ENCODE measurements around the gene NPIPB8. TPM values are rescaled to one million over a fixed set of nuclear protein-coding genes. Genes with fewer than 3 reads are reported as not detected.
"Not testable (repeated sequence)": the region's sequence is repeated elsewhere in the genome, so short reads cannot be mapped to it uniquely, and the experiment has no call there.

NPIPB8 gene
- total RNA-seq, 1 donor from 2014 or later = 0.26 TPM

DNA sequence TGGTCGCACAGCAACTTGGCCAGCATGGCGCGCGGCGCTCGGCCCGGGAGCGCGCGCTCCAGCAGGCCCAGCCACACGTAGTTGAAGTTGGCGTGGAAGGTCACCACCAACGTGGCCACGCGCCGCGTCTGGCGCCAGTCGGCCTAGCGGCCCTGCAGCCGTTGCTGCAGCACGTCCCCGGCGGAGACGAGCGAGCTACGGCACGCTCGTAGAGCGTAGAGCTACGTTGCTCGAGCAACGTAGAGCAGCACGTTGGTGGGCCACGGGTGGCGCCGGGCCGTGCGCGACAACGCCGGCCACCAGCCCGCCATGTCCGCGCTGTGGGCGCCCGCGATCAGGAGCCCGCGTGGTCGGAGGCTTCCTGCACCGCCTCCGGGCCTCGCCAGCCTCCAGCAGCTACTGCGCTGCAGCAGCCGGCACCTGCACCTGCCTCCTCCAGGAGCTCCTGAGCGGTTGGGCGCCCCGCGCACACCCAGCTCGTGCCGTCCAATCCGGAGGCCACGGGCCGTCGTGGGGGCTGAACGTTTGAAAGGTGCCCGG, 14.6 kb upstream of the NPIPB8 start:
- no peak for DNase-seq (ENCODE audit: low read depth in 2 of 2)

GRCh38 chr16:28630905-28631304, 7.0 kb upstream of the NPIPB8 start:
- not testable (repeated sequence) for DNase-seq (ENCODE audit: low read depth in 2 of 2)

GRCh38 chr16:28636093-28636823, 1.6 kb upstream of the NPIPB8 start:
- peak in 1 of 2 donors; percentile 32 for DNase-seq (ENCODE audit: low read depth in 2 of 2)

- not testable (repeated sequence) for DNase-seq (ENCODE audit: low read depth in 2 of 2)
Measured at GRCh38 chr16:28638359-28638758, 494 bp downstream of the NPIPB8 start.

- not testable (repeated sequence) for DNase-seq (ENCODE audit: low read depth in 2 of 2)
Measured at GRCh38 chr16:28639959-28640358, 2.1 kb downstream of the NPIPB8 start.

DNA sequence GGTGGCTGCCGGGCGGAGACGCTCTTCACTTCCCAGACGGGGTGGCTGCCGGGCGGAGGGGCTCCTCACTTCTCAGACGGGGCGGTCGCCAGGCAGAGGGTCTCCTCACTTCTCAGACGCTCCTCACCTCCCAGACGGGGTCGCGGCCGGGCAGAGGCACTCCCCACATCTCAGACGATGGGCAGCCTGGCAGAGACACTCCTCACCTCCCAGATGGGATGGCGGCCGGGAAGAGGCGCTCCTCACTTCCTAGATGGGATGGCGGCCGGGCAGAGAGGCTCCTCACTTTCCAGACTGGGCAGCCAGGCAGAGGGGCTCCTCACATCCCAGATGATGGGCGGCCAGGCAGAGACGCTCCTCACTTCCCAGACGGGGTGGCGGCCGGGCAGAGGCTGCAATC, 28.4 kb downstream of the NPIPB8 start:
- not testable (repeated sequence) for DNase-seq (ENCODE audit: low read depth in 2 of 2)

DNA sequence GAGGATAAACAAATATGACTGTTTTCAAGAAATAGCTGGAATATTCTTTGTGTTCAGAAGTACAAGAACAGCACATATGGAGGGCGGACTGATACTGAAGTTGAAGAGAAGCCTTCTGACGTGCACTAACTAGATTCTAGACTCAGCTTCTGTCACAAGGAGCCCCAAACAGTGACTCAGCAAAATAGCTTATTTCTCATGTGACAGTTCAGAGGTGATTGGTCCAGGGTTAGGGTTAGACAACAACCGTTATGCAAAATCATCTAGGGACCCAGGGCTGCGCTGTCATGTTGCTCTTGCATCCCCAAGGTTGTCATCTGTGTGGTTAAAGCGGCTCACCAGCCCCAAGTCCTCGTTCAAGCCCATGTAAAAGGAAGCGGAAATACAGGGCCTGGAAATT, 29.6 kb downstream of the NPIPB8 start:
- DNase-seq (ENCODE audit: low read depth in 2 of 2) = not testable (repeated sequence)

- DNase-seq (ENCODE audit: low read depth in 2 of 2) = not testable (repeated sequence)
Measured at GRCh38 chr16:28668199-28668598, 30.3 kb downstream of the NPIPB8 start.

GRCh38 chr16:28688327-28688952, 50.6 kb downstream of the NPIPB8 start:
- not testable (repeated sequence) for DNase-seq (ENCODE audit: low read depth in 2 of 2)

GRCh38 chr16:28689425-28689824, 51.6 kb downstream of the NPIPB8 start:
- not testable (repeated sequence) for DNase-seq (ENCODE audit: low read depth in 2 of 2)

DNA sequence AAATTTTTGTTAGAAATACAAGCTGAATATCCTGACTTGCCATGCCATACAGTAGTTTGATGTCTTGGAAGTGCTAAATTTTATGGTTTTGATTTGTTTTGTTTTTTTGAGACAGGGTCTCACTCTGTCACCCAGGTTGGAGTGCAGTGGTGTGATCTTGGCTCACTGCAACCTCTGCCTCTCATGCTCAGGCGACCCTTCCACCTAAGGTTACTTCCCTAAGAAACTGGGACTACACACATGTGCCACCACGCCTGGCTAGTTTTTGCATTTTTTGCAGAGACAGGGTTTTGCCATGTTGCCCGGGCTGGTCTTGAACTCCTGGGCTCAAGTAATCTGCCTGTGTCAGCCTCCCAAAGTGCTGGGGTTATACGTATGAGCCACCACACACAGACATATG, 53.9 kb downstream of the NPIPB8 start:
- not testable (repeated sequence) for DNase-seq (ENCODE audit: low read depth in 2 of 2)

DNA sequence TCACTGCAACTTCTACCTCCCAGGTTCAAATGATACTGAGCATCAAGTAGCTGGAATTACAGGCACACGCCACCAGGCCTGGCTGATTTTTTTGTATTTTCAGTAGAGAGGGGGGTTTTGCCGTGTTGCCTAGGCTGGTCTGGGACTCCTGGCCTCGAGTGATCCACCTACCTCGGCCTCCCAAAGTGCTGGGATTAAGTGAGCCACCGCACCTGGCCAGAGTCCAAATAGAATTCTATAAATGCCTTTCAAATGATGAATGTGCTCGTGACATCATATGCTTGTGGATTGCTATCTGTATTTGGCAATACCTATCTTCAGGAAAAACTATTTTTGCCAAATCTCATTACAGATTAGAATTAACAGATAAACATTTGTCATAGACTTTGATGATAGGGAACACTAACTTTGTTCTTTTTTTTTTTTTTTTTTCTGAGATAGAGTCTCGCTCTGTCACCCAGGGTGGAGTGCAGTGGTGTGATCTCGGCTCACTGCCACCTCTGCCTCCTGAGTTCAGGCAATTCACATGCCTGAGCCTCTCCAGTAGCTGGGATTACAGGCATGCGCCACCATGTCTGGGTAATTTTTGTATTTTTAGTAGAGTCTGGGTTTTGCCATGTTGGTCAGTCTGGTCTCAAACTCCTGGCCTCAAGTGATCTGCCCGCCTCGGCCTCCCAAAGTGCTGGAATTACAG, 55.5 kb downstream of the NPIPB8 start:
- not testable (repeated sequence) for DNase-seq (ENCODE audit: low read depth in 2 of 2)

DNA sequence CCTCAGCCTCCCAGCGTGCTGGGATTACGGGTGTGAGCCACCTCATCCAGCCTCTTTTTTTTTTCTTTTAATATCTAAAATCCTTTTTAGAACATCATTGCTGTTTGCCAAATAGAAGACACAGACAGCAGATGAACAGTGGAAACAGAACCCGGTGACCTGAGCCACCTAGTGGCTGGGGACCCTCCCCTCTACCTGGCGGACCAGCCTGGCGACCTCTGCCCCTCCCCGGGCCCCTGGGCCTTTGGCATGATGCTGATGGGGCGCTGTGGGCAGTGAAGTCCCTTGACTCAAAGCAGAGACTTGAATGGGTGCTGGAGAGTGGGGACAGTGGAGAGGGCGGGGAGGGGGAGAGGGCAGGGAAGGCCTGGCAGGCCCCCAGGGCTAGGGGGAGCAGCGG, 61.9 kb downstream of the NPIPB8 start:
- DNase-seq (ENCODE audit: low read depth in 2 of 2) = not testable (repeated sequence)

- not testable (repeated sequence) for DNase-seq (ENCODE audit: low read depth in 2 of 2)
Measured at GRCh38 chr16:28700349-28700748, 62.5 kb downstream of the NPIPB8 start.

DNA sequence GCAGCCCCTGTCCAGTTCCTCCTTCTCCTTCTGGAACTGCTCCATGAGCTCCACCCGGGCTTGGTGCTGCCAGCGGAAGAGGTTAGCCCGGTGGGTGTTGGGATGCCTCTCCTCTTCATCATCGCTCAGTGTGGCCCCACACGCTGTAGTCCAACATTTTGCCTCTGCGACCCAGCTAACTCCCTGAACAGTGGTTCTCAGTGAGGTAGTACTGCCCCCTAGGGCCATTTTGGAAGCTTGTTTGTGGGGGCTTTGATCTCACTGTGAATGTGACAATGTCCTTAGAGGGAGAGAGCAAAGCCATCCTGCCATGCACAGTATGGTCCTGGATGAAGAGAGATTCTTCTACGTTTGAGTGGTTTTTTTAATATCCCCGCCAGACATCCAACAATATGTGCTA, 63.5 kb downstream of the NPIPB8 start:
- not testable (repeated sequence) for DNase-seq (ENCODE audit: low read depth in 2 of 2)

DNA sequence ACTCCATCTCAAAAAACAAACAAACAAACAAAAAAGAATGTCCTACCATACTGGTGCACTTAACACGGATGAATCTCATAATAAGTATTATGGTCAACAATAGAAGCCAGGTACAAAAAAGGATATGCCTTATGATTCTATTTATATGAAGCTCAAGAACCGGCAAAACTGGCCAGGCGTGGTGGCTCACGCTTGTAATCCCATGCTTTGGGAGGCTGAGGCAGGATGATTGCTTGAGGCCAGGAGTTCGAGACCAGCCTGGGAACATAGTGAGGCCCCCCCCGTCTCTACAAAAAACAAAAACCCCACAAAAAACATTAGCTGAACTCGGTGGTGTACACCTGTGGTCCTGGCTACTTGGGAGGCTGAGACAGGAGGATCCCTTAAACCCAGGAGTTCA, 66.4 kb downstream of the NPIPB8 start:
- DNase-seq (ENCODE audit: low read depth in 2 of 2) = not testable (repeated sequence)

Other genes starting within 250 kb of the NPIPB8 start
- gene EIF3CL, start 234.2 kb upstream of the NPIPB8 start, total RNA-seq = 157 and 212 TPM in 2 replicates
- gene NPIPB7, start 165.7 kb upstream of the NPIPB8 start, total RNA-seq = not detected in 2 replicates
- gene CLN3, start 146.0 kb upstream of the NPIPB8 start, total RNA-seq = 13.1 and 18.8 TPM in 2 replicates
- gene APOBR, start 143.4 kb upstream of the NPIPB8 start, total RNA-seq = under 0.01 TPM in 1 of 2 replicates, not detected in the other
- not detected in 2 replicates for gene IL27, start 131.2 kb upstream of the NPIPB8 start, total RNA-seq
- gene NUPR1, start 99.1 kb upstream of the NPIPB8 start, total RNA-seq = 1.4 and 9.0 TPM in 2 replicates
- gene SGF29, start 84.1 kb upstream of the NPIPB8 start, total RNA-seq = 5.3 and 6.8 TPM in 2 replicates
- gene SULT1A2, start 41.0 kb upstream of the NPIPB8 start, total RNA-seq = not detected in 2 replicates
- gene SULT1A1, start 28.0 kb upstream of the NPIPB8 start, total RNA-seq = 2.4 and 4.0 TPM in 2 replicates
- gene EIF3C, start 73.4 kb downstream of the NPIPB8 start, total RNA-seq = 255 and 283 TPM in 2 replicates
- gene NPIPB9, start 113.7 kb downstream of the NPIPB8 start, total RNA-seq = 0.77 and 1.3 TPM in 2 replicates
- gene ATXN2L, start 184.9 kb downstream of the NPIPB8 start, total RNA-seq = 16.4 and 31.0 TPM in 2 replicates
- gene TUFM, start 208.3 kb downstream of the NPIPB8 start, total RNA-seq = 109 and 118 TPM in 2 replicates
- gene SH2B1, start 225.8 kb downstream of the NPIPB8 start, total RNA-seq = 7.4 and 8.9 TPM in 2 replicates
- 0.13 and 0.25 TPM in 2 replicates for gene ATP2A1, start 240.4 kb downstream of the NPIPB8 start, total RNA-seq